Naive thymus-derived CD8-positive, alpha-beta T cell (primary cell): ENCODE data around the gene TMPRSS9. TPM values are rescaled to one million over a fixed set of nuclear protein-coding genes. Genes with fewer than 3 reads are reported as not detected.
"Not testable (repeated sequence)": the region's sequence is repeated elsewhere in the genome, so short reads cannot be mapped to it uniquely, and the experiment has no call there.

ENCODE experiments used
- ATAC-seq, 2 donors: fragments of 150-1000 bp; cut with Tn5 transposase in 1 of 2; sonication (Bioruptor Pico), chemical (Tn5 transposase) in 1 of 2; 1 replicate in 1 of 2; 2 replicates in 1 of 2; pipeline ENCODE4 v1.10.0; 2021; ENCODE audit warnings: mild to moderate bottlenecking in 2 of 2, moderate library complexity in 2 of 2
- POLR2A ChIA-PET: fragments of 350-600 bp; sonication (Branson Sonifier 250); formaldehyde crosslinking; loops from one replicate; lab custom pipeline; 2021; ENCODE audit warnings: antibody characterized with exemption; lab: Charles Lee
- DNase-seq, 10 donors: peaks; one replicate each; pipeline versions ENCODE4 v3.0.0 to v3.0.0-alpha.2; 2020 to 2022
- H3K27ac Mint-ChIP-seq, 10 donors: one replicate each; pipeline ENCODE4 v1.8.0; 2020 to 2022; ENCODE audit warnings: mild to moderate bottlenecking in 10 of 10, mixed read lengths in 10 of 10, moderate library complexity in 4 of 10, inconsistent platforms in 1 of 10
- H3K27me3 Mint-ChIP-seq, 5 donors: one replicate each; pipeline ENCODE4 v1.8.0; 2021 to 2022; ENCODE audit warnings: mixed read lengths in 5 of 5
- H3K36me3 Mint-ChIP-seq, 3 donors: one replicate each; pipeline ENCODE4 v1.8.0; 2020 to 2022; ENCODE audit warnings: mixed read lengths in 3 of 3, mild to moderate bottlenecking in 2 of 3, inconsistent platforms in 1 of 3
- H3K4me1 Mint-ChIP-seq, 4 donors: one replicate each; pipeline ENCODE4 v1.8.0; 2021 to 2022; ENCODE audit warnings: mixed read lengths in 4 of 4
- H3K4me3 Mint-ChIP-seq, 10 donors: one replicate each; pipeline ENCODE4 v1.8.0; 2020 to 2022; ENCODE audit warnings: mild to moderate bottlenecking in 10 of 10, mixed read lengths in 10 of 10, moderate library complexity in 6 of 10, inconsistent platforms in 1 of 10
- H3K9me3 Mint-ChIP-seq, 9 donors: one replicate each; pipeline ENCODE4 v1.8.0; 2020 to 2022; ENCODE audit warnings: mixed read lengths in 9 of 9, mild to moderate bottlenecking in 3 of 9, inconsistent platforms in 1 of 9, moderate library complexity in 1 of 9
- microRNA-seq: library from miRNA; unstranded; fragments of <30 nt; microRNA quantifications from one replicate; pipeline ENCODE4 v1.2.0, GENCODE V29; 2022; ENCODE audit warnings: borderline microRNAs expressed
- polyA plus RNA-seq, 3 donors: library from polyadenylated mRNA; unstranded; fragments of 300-500 nt; fragmentation: Illumina TruSeq; gene quantifications; one replicate each; pipeline ENCODE4 v1.2.3, GENCODE V29; 2021
- total RNA-seq, 8 experiments: library from RNA in 2 of 8; stranded (reverse) in 2 of 8; gene quantifications; one replicate each; pipeline ENCODE4 v1.2.3 and lab custom pipeline; 2021 to 2026

Gene TMPRSS9
- total and polyA plus RNA-seq, 5 experiments from 2014 or later, result not detected

DNA sequence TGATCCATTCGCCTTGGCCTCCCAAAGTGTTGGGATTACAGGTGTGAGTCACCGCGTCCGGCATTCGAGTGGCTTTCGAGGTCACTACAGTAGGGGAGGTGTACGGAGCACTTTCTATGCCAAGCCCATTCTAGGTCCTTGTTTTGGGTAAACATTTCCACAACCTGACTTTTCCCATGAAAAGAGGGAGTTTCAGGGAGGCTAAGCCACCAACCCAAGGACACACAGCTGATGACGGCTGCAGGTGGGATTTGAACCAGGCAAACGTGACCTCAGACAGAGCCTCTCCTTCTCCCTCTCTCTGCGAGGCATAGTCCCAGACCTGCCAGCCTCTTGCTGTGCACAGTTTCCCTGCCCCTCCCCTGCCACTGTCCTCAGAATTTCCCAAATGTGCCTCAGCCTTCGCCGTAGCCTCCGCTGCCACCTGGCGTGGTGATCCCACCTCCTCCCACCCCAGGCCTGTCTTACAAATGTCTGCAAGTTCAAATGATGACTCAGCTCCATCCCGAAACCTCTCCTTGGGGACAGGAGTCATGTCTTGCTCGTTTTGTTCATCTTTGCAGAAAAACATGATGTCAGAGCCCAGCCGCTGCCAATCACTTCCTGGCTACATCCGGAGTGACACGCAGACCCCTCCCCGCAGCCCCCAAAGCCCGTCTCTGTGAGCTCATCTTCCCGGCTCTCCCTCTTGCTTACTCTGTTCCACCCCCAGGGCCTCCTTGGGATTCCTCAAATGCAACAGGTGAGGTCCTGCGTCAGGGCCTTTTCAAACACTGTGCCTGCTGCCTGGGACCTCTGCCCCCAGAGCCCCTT is 109.2 kb downstream of the TMPRSS9 start:
- no peaks in the 10 kb centered on the region for H3K27me3 Mint-ChIP-seq
- peaks cover 4 to 9% (median 8%) of the 10 kb centered on the region in 4 donors for H3K4me1 Mint-ChIP-seq
- H3K36me3 Mint-ChIP-seq, result no peaks in the 10 kb centered on the region
- ATAC-seq, result peak; percentile 23 to 32
- H3K27ac Mint-ChIP-seq, result peak overlapping the region in 7 of 10 donors; percentile 14 to 87 (median 51)
- POLR2A ChIA-PET, result interaction anchor here (0.7 to 1.6 kb wide), 7 partner anchors 8 to 151 kb away, joined by 3 to 6 read pairs (median 3); partner anchors contain the start of gene LMNB2
- DNase-seq, result no peak
- H3K9me3 Mint-ChIP-seq, result no peaks in the 10 kb centered on the region
- H3K4me3 Mint-ChIP-seq, result peak overlapping the region in 7 of 10 donors; percentile 19 to 48 (median 39)

DNA sequence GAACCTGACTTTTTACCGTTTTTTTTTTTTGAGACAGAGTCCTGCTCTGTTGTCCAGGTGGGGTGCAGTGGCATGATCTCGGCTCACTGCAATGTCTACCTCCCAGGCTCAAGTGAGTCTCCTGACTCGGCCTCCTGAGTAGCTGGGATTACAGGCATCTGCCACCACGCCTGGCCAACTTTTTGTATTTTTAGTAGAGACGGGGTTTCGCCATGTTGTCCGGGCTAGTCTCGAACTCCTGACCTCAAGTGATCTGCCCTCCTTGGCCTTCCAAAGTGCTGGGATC is 109.8 kb downstream of the TMPRSS9 start:
- POLR2A ChIA-PET, result interaction anchor here (0.7 to 1.4 kb wide), 4 partner anchors 8 to 148 kb away, joined by 3 to 4 read pairs (median 3); no protein-coding TSS in a partner anchor
- Mint-ChIP-seq H3K4me3 (peak overlapping the region in 2 of 10 donors; percentile 36 to 39), H3K27ac (peak overlapping the region in 2 of 10 donors; percentile 34 to 51)
- not testable (repeated sequence) for DNase-seq, H3K9me3 Mint-ChIP-seq, H3K36me3 Mint-ChIP-seq, H3K4me1 Mint-ChIP-seq, ATAC-seq, H3K27me3 Mint-ChIP-seq

DNA sequence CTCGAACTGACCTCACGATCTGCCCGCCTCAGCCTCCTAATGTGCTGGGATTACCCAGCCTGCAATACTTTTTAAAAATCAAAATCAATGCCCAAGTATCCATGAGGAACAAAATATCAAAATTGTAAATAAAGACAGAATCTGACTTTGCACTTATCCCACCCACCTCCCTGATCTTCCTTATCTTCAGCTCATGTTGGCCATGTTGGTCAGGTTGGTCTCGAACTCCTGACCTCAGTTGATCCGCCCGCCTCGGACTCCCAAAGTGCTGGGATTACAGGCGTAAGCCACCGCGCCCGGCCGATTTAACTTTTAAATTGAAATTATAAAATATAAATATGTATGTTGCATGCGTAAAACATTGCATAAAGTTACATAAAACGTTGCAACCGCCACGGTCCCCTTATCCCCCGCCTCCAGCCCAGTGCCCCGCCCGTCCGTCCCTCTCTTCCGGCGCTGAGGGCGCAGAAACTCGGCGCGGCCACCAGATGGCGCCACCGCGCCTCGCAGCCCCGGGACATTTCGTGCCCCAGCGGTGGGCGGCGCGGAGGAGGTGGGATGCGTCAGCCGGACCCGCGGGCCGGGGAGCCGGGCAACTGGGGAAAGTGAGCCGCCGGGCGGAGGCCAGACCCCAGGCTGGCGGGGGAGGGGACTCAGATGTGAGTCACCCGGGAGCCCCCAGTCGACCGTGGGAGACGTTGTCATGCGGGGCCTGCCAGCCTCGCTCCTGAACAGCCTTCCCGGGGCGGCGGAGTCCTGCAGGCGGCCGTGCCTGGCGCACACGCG is 114.4 kb downstream of the TMPRSS9 start:
- Mint-ChIP-seq H3K27me3 (peaks cover 0 to 5% (median 0%) of the 10 kb centered on the region in 5 donors), H3K36me3 (peaks cover 0 to 16% (median 3%) of the 10 kb centered on the region in 3 donors), H3K4me1 (peaks cover 11 to 37% (median 24%) of the 10 kb centered on the region in 4 donors), H3K4me3 (peak overlapping the region; percentile 81 to 99 (median 98)), H3K9me3 (peaks cover 0 to 3% (median 0%) of the 10 kb centered on the region in 9 donors), H3K27ac (peak overlapping the region in 8 of 10 donors; percentile 50 to 96 (median 90))
- POLR2A ChIA-PET, result interaction anchor here (0.5 to 6.1 kb wide), 12 partner anchors 20 to 190 kb away, joined by 3 to 346 read pairs (median 38); partner anchors contain the start of gene TIMM13
- ATAC-seq (peak; percentile 45 to 52), DNase-seq (peak; percentile 81 to 91 (median 88))

DNA sequence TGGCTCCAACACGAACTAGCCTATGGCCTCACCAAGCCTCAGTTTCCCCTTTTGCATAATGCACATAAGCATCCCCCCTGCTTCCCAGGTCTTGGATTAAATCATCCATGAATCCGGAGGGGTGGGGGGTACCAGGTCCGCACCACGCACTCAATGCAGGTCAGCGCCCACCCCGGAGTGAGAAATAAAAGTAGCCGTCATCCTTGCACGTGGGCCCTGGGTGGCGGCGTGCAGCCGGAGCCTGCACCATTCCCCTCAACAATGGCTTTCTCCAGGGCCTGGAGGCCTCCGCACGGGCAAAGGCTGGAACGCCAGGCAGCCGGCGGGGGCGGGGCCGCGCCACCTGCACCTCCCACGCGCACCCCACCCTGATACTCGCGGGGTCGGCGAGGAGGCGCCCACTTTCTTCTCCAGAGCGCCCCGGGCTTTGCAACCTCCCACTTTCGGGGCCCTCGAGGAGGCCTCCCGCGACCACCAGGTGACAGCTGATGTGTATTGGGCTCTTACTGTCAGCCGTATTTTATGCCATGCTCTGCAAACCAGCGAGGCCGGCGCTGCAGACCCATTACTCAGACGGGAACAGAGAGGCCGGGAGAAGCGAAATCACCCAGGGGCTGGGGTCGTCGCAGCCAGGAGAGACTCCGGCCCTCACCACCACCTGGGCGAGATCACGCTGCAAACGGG is 115.1 kb downstream of the TMPRSS9 start:
- POLR2A ChIA-PET, result interaction anchor here (0.6 to 6.1 kb wide), 49 partner anchors 9 to 593 kb away, joined by 3 to 346 read pairs (median 7); partner anchors contain the start of genes LMNB2, PLEKHJ1, SGTA and THOP1
- ATAC-seq, result peak; percentile 26 to 27
- H3K9me3 Mint-ChIP-seq, result peaks cover 0 to 3% (median 0%) of the 10 kb centered on the region in 9 donors

More for the DNA sequence above, 115.1 kb downstream of the TMPRSS9 start:
- Mint-ChIP-seq H3K4me3 (peak overlapping the region; percentile 81 to 99 (median 98)), H3K27me3 (peaks cover 0 to 5% (median 0%) of the 10 kb centered on the region in 5 donors), H3K36me3 (peaks cover 0 to 16% (median 3%) of the 10 kb centered on the region in 3 donors), H3K4me1 (peaks cover 9 to 35% (median 27%) of the 10 kb centered on the region in 4 donors), H3K27ac (peak overlapping the region; percentile 50 to 99 (median 90))
- peak; percentile 50 to 82 (median 68) for DNase-seq

Small RNAs within 50 kb of the gene (microRNA-seq; reads per million reads assigned to microRNA genes)
- not detected for gene MIR7108

Other genes starting within 250 kb of the TMPRSS9 start
- 10 to 100 TPM; 71.3 to 83.2 TPM for gene AP3D1, start 208.7 kb upstream of the TMPRSS9 start, total RNA-seq
- 10 to 100 TPM; 12.8 to 45.0 (median 13.6) TPM for gene AP3D1, start 208.7 kb upstream of the TMPRSS9 start, polyA plus RNA-seq
- 10 to 100 TPM; 24.5 to 28.5 TPM for gene DOT1L, start 196.3 kb upstream of the TMPRSS9 start, total RNA-seq
- 1 to 10 TPM in 1 of 3 donors, under 1 TPM in 2; 0.30 to 1.0 (median 0.62) TPM for gene DOT1L, start 196.3 kb upstream of the TMPRSS9 start, polyA plus RNA-seq
- gene PLEKHJ1, start 123.9 kb upstream of the TMPRSS9 start, total RNA-seq, result 10 to 100 TPM; 56.7 to 59.8 TPM
- gene PLEKHJ1, start 123.9 kb upstream of the TMPRSS9 start, polyA plus RNA-seq, result 100 to 1,000 TPM in 2 of 3 donors, 10 to 100 TPM in 1; 85.2 to 106 (median 101) TPM
- 100 to 1,000 TPM; 149 to 162 TPM for gene SF3A2, start 123.4 kb upstream of the TMPRSS9 start, total RNA-seq
- 10 to 100 TPM; 16.3 to 33.5 (median 26.0) TPM for gene SF3A2, start 123.4 kb upstream of the TMPRSS9 start, polyA plus RNA-seq
- gene AMH, start 110.9 kb upstream of the TMPRSS9 start, total RNA-seq, result 10 to 100 TPM; 13.6 to 14.0 TPM
- not detected for gene AMH, start 110.9 kb upstream of the TMPRSS9 start, polyA plus RNA-seq
- gene JSRP1, start 103.8 kb upstream of the TMPRSS9 start, total RNA-seq, result under 1 TPM in 1 of 2 experiments, not detected in 1; 0.70 TPM
- gene JSRP1, start 103.8 kb upstream of the TMPRSS9 start, polyA plus RNA-seq, result 1 to 10 TPM in 1 of 3 donors, under 1 TPM in 2; 0.41 to 1.3 (median 0.59) TPM
- gene PEAK3, start 78.1 kb upstream of the TMPRSS9 start, total RNA-seq, result under 1 TPM; 0.14 to 0.23 TPM
- under 1 TPM in 1 of 3 donors, not detected in 2; 0.15 TPM for gene PEAK3, start 78.1 kb upstream of the TMPRSS9 start, polyA plus RNA-seq
- gene LINGO3, start 52.1 kb upstream of the TMPRSS9 start, total RNA-seq, result 1 to 10 TPM; 1.1 to 1.4 TPM
- gene LINGO3, start 52.1 kb upstream of the TMPRSS9 start, polyA plus RNA-seq, result 1 to 10 TPM; 2.7 to 9.2 (median 5.1) TPM
- gene LSM7, start 31.7 kb upstream of the TMPRSS9 start, total RNA-seq, result 100 to 1,000 TPM in 1 of 2 experiments, 10 to 100 TPM in 1; 99.1 to 102 TPM
- 100 to 1,000 TPM; 187 to 197 (median 196) TPM for gene LSM7, start 31.7 kb upstream of the TMPRSS9 start, polyA plus RNA-seq
- gene SPPL2B, start 31.6 kb upstream of the TMPRSS9 start, total RNA-seq, result 100 to 1,000 TPM; 166 to 175 TPM
- 10 to 100 TPM; 10.5 to 17.3 (median 11.0) TPM for gene SPPL2B, start 31.6 kb upstream of the TMPRSS9 start, polyA plus RNA-seq
- 10 to 100 TPM; 33.6 to 38.3 TPM for gene TIMM13, start 67.3 kb downstream of the TMPRSS9 start, total RNA-seq
- gene TIMM13, start 67.3 kb downstream of the TMPRSS9 start, polyA plus RNA-seq, result 10 to 100 TPM; 74.4 to 92.2 (median 83.0) TPM
- gene LMNB2, start 96.7 kb downstream of the TMPRSS9 start, total RNA-seq, result 10 to 100 TPM; 17.3 to 19.6 TPM
- 10 to 100 TPM in 1 of 3 donors, 1 to 10 TPM in 2; 5.4 to 10.5 (median 7.4) TPM for gene LMNB2, start 96.7 kb downstream of the TMPRSS9 start, polyA plus RNA-seq
- 100 to 1,000 TPM; 108 to 115 TPM for gene GADD45B, start 115.9 kb downstream of the TMPRSS9 start, total RNA-seq
- gene GADD45B, start 115.9 kb downstream of the TMPRSS9 start, polyA plus RNA-seq, result 10 to 100 TPM; 41.0 to 57.3 (median 43.8) TPM